ENCODE measurements around the gene EPS15. TPM values are rescaled to one million over a fixed set of nuclear protein-coding genes. Genes with fewer than 3 reads are reported as not detected.

The EPS15 gene
- total and polyA plus RNA-seq, 11 donors: 19.9 to 80.6 (median 67.8) TPM

DNA sequence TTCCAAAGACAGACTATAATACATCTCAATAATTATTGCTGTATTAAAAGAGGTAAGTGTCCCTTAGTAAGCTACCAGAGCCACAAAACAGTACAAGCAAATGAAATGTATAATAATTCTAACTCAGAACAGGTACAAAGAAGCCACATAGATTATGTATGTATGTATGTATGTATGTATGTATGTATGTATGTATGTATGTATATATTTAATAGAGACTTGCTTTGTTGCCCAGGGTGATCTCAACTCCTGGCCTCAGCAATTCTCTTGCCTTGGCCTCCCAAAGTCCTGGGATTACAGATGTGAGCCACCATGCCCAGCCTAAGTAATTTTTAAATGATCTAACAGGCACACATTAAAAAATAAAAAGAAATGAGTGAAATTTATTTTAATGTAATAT is 86.9 kb downstream of the EPS15 start:
- DNase-seq: no peak
- Histone ChIP-seq H3K9me3 (peaks cover 0 to 11% (median 0%) of the 10 kb centered on the region in 12 donors), H3K27me3 (no peaks in the 10 kb centered on the region), H3K4me1 (peaks cover 0 to 49% (median 10%) of the 10 kb centered on the region in 12 donors), H3K36me3 (peaks cover 0 to 92% (median 49%) of the 10 kb centered on the region in 9 donors), H3K4me3 (no peak overlapping the region), H3K27ac (no peak overlapping the region)
- no peak for ATAC-seq
- TF ChIP-seq, protein P1, sequence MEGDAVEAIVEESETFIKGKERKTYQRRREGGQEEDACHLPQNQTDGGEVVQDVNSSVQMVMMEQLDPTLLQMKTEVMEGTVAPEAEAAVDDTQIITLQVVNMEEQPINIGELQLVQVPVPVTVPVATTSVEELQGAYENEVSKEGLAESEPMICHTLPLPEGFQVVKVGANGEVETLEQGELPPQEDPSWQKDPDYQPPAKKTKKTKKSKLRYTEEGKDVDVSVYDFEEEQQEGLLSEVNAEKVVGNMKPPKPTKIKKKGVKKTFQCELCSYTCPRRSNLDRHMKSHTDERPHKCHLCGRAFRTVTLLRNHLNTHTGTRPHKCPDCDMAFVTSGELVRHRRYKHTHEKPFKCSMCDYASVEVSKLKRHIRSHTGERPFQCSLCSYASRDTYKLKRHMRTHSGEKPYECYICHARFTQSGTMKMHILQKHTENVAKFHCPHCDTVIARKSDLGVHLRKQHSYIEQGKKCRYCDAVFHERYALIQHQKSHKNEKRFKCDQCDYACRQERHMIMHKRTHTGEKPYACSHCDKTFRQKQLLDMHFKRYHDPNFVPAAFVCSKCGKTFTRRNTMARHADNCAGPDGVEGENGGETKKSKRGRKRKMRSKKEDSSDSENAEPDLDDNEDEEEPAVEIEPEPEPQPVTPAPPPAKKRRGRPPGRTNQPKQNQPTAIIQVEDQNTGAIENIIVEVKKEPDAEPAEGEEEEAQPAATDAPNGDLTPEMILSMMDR (IDR thresholded peaks at IDR 0.05): no peak
- TF ChIP-seq POLR2A (IDR thresholded peaks at IDR 0.05): no peak
- intact Hi-C loops (cut with DNase I): no loop called here

DNA sequence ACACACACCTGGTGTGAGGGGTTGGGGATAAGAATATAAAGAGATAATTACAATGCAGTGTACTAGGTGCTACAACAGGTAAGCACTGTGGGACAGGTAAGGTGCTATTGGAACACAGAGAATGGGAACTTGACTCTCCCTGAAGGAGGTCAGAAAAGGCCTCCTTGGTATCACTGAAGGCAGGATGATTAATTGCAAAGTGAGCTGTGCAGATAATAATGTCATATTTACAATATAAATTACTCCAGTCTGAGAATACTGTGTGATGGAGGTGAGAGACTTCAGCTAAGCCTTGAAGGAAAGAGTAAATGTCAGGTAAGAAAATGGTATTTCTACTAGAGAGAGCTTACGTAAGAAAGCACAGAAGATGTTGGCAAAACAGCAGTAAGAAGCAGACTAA is 91.6 kb downstream of the EPS15 start:
- intact Hi-C loops (cut with DNase I): loop anchor here in 2 of 10 donors (5.0 to 10.0 kb wide), 2 partner anchors 87 to 90 kb away; partner anchors contain the start of gene EPS15 (in 2 of the 2)
- DNase-seq (no peak), ATAC-seq (no peak)
- H3K9me3 ChIP-seq: peaks cover 0 to 11% (median 0%) of the 10 kb centered on the region in 12 donors
- no peak overlapping the region for H3K4me3 ChIP-seq
- H3K27me3 ChIP-seq: no peaks in the 10 kb centered on the region
- TF ChIP-seq, protein P1 (IDR thresholded peaks at IDR 0.05): no peak
- peaks cover 0 to 59% (median 40%) of the 10 kb centered on the region in 9 donors for H3K36me3 ChIP-seq
- 93 to 100% (median 94%) methylated on average over 1 of the region's 1 CpG for WGBS, 4 donors
- peaks cover 0 to 40% (median 17%) of the 10 kb centered on the region in 12 donors for H3K4me1 ChIP-seq
- H3K27ac ChIP-seq: no peak overlapping the region

DNA sequence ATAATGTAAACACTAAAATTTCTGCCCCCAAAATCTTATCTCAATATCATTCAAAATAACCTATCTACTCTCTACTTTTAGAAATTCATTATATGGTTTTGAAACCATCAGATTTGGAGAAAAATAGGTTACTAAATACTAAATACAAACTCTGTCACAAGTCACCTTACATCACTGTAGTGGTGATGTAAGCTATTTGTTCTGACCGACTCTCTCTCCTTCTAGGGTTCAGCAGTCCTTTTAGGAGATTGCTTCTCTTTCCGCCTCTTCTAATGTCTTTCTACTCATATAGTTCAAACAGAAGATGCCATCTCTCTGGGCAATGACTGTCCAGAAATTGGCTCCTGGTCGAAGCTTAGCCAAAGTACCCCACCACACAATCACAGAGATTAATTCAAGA is 93.1 kb downstream of the EPS15 start:
- WGBS, 4 donors: 62 to 73% (median 70%) methylated on average over 3 of the region's 3 CpGs
- no peak for ATAC-seq
- no peaks in the 10 kb centered on the region for H3K27me3 ChIP-seq
- H3K4me1 ChIP-seq: peaks cover 0 to 40% (median 21%) of the 10 kb centered on the region in 12 donors
- H3K27ac ChIP-seq: peak overlapping the region in 3 of 12 donors; percentile 1 to 32 (median 22)
- H3K9me3 ChIP-seq: peaks cover 0 to 11% (median 0%) of the 10 kb centered on the region in 12 donors
- no peak for DNase-seq
- peaks cover 0 to 46% (median 33%) of the 10 kb centered on the region in 9 donors for H3K36me3 ChIP-seq
- TF ChIP-seq, protein P1 (IDR thresholded peaks at IDR 0.05): no peak
- TF ChIP-seq POLR2A (IDR thresholded peaks at IDR 0.05): no peak
- intact Hi-C loops (cut with DNase I): loop anchor here in 2 of 10 donors (5.0 to 10.0 kb wide), 2 partner anchors 89 to 91 kb away; partner anchors contain the start of gene EPS15 (in 2 of the 2)
- H3K4me3 ChIP-seq: no peak overlapping the region

DNA sequence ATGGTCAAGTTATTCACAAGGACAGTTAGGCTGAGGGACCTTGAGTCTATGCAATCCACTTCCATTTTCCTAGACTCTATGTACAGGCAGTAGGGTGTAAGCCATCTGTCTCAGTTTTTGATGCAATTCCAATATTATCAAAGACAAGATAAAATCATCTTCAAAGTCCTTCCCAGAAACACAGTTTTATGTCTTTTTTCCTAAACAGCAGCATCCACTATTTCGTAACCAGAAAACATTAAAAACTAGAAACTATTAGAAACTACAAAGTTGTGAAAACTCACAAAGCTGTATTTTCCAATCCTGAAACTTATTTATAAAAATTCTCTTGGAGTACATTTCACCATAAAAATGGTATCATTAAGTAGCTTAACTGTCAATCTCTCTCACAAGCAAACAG is 93.8 kb downstream of the EPS15 start:
- 93 to 99% (median 97%) methylated on average over 1 of the region's 1 CpG for WGBS, 4 donors
- DNase-seq (no peak), ATAC-seq (no peak)
- Histone ChIP-seq H3K36me3 (peaks cover 0 to 49% (median 37%) of the 10 kb centered on the region in 9 donors), H3K27me3 (no peaks in the 10 kb centered on the region), H3K4me3 (no peak overlapping the region), H3K4me1 (peaks cover 0 to 45% (median 21%) of the 10 kb centered on the region in 12 donors), H3K27ac (no peak overlapping the region), H3K9me3 (peaks cover 0 to 11% (median 0%) of the 10 kb centered on the region in 12 donors)
- intact Hi-C loops (cut with DNase I): loop anchor here in 2 of 10 donors (5.0 to 10.0 kb wide), 2 partner anchors 90 to 92 kb away; partner anchors contain the start of gene EPS15 (in 2 of the 2)
- TF ChIP-seq, protein P1 (IDR thresholded peaks at IDR 0.05): no peak
- no peak for TF ChIP-seq POLR2A (IDR thresholded peaks at IDR 0.05)
